GM18909 (cell line): Measurements from ENCODE around the gene CEP95.
"Not testable (repeated sequence)": the region's sequence is repeated elsewhere in the genome, so short reads cannot be mapped to it uniquely, and the experiment has no call there.

ENCODE experiments used
- ATAC-seq: cut with Tn5 transposase; IDR thresholded peaks from one replicate; pipeline ENCODE4 v1.9.1; 2021; ENCODE audit warnings: mild to moderate bottlenecking; ENCODE audit not compliant: unreplicated experiment, poor library complexity

CEP95 gene

DNA sequence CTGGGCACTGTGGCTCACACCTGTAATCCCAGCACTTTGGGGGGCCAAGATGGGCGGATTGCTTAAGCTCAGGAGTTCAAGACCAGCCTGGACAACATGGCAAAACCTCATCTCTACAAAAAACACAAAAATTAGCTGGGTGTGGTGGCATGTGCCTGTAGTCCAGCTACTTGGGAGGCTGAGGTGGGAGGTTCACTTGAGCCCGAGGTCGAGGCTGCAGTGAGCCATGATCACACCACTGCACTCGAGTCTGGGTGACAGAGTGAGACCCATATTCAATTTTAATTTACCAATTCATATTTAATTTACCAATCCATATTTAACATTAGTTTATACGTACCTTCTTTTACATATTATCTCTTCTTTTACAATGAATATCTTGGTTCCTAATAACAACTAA is 11.5 kb upstream of the CEP95 start:
- not testable (repeated sequence) for ATAC-seq

DNA sequence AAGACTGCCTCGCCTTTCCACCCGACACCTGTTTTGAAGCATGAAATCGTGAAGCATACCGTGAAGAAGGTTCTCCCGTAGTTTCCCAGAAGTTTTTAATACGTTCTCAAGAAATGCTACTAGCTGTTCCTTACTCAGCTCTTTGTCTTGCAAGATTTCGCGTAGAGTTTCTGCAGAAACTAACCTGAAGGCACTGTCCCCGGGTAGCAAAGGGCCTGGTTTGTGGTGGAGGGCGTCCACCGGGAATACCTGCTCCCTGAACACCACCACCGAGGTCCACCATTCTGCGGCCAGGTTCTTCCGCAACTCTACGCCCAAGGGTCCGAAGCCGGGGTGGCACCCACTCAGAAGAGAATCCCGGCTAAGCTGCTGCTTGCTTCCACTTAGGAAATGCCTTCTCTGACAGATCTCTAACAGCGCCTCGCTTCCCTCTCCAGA is 10.4 kb upstream of the CEP95 start:
- peak; percentile 3 for ATAC-seq

DNA sequence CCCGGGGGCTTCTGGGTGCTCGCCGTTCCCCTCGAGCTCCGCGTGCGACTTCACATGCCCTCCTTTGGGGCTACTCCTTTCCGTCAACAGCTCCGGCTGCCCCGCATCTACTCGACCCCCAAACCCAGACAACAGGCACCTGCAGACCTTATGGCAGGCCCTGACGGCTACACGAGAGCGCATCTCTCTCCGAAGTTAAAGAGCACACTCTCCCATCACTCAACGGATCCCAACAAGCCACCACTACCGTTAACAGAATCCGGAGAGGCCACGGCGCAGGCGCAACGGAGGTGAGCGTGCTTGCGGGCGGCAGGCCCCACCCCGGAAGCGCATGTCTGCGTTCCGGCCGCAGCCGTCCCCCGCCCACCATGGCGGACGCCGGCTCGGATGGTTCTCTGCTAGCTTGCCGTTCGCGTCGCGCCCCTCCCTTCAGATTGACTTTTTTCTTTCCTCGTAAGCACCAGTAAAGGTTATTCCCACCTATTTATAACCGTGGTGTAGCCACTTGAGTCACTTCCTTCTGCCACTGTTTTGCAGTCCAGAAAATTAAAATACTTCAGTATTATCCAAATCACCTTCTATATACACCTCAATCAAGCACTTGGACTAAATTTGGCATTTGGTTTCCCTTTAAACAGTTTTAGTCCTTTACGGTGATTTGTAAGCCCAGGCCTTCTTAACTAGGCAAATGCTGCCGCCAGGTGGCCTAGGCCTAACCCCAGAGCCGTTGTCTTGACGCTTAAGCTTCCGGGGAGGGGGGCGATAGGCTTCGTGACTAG is 9.8 kb upstream of the CEP95 start, which contains the start of gene POLG2:
POLG2 (minus strand) TSS at position 269 of the 779 bp plus-strand sequence; CDS start at position 183, 86 bp downstream.
- ATAC-seq, result peak; percentile 86

DNA sequence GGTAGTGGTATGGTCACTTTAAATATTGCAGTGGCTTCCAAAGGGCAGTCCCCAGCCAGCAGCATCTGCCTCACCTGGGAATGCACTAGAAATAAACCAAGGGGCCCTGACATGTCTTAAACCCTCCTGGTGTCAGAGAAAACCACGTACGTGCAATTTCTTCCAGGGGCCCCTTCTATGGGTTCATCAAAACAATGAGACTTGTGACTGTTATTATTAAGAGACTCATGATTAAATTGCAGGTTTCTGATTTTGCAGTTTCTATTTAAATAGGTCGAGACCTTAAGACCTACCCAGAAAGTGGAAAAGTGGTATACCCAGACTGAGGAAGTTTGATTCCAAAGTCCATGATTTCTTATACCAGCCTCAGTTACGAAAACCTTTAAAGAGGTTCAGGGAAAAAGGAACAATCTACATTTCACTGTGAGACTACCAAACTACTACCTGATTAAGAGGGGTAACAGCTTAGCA is 9.2 kb upstream of the CEP95 start:
- no peak for ATAC-seq

DNA sequence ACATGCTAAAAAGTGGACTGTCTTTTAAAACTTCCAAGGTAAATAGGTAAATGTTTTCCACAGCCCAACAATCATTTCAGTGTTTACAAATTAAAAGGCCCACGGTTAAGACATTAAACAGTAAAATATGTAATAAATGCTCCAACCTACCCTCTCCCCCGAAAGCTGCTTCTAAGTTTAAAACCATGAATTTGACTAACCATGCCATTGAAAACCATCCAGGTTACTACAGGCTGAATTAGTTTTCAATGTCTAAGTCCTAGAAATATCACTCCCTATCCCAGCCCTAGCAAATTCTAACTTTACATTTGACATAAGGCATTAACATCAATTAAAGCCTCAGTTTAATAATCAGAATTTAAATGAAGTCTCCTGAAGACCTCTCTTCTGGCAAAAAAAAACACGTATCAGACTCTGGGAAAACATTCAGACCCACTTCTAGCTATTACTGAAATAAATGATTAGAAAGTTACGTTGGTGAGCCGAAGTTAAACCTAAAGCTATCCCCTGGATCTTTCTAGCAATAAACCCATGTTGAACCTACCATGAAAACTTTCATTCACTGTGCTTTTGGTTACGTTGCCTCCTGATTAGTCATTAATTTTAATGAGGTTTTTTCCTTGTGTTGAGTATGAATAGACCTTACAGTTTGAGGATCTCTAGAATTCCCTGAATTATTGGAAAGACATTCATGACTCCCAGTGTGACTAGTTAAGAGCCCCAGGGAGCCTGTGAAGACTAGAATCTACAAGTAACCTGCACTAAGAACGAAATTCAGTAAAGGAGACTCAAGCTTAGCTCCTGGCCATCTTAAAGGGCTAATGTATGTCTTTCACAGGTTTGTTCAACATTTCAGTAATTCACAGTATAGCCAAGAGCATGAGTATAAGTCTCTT is 8.2 kb upstream of the CEP95 start:
- ATAC-seq, result no peak

DNA sequence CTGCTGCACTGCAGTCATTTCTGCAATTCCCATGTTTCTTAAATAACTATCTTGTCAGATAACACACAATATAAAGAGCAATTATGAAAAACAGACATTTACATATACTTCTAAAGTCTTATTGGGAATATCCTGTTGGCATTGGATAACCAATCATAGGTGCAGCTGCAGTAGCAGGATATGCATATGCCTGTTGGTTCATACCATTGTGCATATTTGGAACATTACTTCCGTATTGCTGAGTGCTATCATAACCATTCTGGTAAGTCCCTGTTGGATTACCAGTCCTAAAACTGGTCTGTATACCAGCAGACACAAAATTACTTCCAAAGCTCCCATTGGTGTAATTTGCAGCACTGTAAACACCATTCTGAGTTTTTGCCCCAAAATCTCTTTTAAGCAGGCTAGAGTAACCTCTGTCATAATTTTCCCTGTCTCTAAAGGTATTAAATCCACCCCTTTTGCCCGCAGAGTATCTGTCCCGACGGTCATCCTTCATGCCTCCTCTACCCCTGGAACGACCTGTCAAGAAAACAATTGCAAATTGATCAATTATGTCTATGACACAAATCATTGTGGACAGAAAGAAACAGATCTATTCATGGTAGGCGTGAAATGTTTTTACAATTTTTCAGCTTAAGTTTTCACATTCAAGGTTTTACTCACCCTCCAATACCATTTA is 6.8 kb upstream of the CEP95 start:
- no peak for ATAC-seq

DNA sequence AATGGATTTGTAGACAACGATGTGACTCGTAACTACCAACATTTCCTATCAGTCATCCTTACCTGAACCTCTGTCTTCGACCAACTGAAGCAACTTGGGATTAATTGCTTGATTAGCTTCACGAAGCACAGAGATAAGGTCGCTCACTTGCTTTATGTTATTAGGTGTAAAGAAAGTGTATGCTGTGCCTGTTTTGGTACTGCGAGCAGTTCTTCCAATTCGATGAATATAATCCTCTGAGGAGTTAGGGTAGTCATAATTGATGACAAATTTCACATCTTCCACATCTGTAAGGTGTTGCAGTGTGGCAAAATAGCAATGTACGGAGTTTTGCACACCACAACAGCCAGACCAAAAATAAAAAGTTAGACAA is 6.3 kb upstream of the CEP95 start:
- ATAC-seq, result no peak

DNA sequence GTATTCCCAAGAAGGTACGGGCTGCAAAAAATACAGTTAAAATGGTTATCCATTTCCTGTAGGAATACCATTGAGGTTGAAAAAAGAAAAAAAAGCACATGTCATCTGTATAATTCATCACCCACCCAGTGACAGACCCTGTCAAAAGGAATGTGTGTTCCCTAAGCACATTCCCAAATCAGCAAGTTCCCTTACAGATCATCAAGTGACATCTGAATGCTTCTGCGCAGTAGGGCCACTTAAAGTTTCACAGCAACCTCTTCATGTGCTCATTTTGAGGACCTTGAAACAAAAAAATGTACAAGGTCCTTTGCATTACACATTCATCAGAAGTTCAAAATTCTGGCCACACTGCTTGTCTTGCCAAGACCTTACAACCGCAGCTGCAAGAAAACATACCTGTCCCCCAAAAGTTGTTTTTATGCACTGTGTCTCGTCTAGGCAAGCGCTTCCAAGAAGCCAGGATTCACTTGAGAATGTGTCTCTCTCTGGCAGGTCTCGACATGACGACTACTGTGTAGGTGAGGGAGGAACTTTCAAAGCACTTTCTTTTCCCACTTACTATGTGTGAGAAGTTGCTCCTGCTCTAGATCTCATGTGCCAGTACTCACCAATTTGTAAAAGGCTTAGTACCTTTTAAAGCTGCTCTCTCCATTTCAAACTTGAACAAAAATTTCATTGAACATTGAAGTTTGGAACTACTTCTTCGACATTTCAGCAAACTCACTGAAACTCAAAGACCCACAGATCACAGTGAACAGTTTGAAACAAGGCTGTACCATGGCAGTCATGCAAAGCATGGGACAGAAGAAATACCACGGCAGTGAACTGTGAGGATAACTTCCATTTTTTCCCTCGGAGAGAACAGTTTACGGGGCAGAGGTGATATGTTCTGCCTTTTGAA is 5.7 kb upstream of the CEP95 start:
- no peak for ATAC-seq

DNA sequence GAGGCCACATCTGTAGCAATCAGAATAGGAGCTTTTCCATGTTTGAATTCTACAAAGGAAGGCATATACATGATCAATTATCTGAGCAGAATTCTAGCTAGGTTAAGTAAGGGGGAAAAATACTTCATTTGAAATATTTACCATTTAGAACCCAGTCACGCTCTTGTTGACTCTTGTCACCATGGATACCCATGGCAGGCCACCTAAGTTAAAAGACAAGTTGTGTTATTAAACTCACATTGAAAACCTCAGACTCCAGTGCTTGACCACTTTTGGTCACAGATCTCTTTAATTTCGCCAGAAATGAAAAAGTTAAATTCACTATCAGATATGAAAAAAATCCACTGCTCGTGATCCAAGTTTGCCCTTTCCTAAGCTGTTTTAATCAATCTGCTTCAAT is 4.8 kb upstream of the CEP95 start:
- ATAC-seq, result no peak

DNA sequence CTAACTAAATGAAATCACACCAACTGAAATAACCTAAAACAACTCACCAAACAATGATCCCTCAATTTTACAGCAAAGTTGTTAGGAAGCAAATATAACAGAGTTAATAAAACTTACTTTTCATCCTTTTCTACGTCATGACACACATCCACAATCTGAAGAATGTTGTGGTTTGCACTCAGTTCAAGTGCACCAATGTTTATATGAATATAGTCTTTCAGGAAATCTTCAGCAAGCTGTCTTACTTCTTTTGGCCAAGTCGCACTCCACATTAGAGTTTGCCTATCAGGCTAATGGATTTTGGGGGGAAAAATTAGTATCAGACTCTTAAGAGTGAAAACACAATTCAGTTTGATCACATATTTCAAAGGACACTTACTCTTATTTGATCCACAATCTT is 4.0 kb upstream of the CEP95 start:
- no peak for ATAC-seq

DNA sequence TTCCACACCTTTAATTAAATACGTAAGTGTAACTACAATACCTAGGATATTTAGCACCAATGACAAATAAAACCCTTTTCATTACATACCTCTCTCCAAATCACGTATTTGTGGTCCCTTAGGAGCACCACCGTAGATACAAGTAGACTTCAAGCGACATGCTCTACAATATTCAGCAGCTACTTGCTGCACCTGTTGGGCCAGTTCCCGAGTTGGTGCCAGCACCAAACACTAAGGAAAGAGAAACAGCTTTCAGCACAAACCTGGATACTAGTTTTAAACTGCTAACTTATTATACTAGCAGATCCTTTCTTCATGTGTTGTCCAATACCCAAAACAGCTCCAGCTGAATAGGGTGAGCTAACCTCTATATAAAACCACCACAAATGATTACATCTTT is 3.4 kb upstream of the CEP95 start:
- no peak for ATAC-seq

DNA sequence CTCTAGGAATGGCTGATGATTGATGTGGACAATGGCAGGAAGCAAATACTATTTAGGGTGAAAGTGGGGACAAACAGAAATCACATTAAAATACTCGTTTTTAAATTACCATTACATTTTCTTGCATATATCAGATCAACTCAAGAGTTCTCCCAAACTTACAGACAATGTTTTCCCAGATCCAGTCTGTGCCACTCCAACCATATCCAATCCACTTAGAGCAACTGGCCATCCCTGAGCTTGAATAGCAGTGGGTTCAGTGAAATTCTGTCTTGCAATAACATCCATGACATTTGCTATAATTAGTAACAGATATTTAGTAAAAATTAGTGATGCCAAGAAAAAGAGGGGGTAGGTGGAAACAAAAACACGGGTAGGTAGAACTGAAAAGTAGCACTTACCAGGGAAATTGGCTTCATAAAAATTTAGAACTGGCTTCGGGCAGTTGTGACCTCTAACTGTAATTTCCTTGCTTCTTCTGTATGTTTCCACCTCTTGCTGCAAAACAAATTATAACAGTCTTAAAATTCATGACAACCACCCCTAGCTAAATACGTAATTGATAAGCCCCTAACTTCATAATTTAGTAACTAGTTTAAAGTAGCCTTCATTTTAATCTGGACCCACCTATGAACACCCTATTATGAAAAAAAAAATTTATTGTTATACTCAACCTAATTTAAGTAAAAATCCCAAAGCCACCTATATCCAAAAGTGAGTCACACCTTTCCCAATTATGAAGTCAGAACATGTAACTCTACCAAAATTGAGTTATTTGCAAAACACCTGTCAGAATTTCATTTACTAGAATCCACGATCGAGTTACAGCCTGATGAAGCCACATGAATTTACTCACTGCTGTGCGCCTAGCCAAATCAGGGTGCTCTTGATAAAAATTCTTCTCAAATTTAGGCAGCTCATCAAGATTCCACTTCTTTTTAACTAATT is 2.7 kb upstream of the CEP95 start:
- ATAC-seq, result no peak

DNA sequence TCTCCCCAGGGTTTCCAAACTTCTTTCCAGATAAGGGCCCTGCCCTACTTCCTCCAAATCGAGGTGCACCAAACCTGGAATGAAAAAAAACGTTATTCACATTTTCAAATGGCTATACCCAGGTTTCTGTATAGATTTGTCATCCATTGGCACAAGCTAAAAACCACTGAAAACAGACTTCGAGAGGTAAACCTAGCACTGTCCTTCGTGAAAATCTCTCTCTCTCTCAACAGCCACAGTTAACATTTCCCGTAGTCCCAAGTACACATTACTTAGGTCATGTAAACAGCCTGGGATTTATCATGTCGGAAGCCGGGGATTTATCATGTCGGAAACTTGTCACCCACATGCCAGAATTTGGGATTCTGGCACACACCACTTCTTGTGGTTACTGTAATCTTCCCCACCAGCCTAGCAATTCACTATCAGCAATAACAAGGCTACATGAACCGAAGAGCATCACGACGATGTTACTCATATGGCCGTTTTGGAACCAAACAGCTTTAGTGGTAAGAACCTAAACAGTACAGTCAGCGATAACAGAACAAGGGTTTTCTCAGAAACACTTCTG is 1.9 kb upstream of the CEP95 start:
- no peak for ATAC-seq

DNA sequence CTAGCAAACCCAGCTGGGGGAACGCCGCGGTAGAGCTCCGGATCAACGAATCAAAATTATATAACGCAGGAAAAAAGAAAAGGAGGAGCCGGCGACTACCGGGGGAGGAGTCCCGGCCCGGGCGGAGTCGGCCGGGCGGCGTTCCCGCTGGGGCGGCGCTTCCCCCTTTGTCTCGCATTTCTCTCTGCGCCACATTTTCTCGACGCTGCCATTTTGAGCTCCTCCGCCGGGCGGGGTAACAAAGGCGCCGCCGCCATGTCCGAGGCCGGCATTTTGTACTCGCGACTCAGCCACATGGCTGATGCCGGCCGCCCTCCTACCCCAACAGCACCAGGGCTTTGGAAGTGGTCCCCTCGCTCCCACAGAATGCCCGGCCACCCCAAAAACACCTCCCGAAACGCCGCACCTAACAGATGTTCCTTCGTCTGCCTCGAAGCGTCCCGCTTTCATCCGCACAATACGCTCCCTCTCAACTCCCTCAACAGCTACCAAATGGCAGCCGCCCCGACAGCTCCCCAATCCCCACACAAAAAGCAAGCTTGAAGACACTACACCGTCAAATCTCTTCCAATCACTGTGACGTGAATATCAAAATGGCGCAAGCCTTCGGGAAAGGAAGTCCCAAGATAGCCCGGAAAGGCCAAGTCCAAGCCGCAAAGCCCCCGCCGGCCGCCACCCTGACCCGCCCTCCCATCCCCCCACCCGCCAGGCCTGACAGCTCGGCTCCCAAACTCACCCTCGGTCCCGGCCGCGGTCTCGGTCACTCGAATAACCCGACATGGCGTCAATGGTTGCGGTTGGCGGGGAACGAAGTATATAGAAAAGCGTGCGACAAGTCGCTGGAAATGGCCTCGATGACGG is 1.2 kb upstream of the CEP95 start:
- peak; percentile 26 for ATAC-seq

DNA sequence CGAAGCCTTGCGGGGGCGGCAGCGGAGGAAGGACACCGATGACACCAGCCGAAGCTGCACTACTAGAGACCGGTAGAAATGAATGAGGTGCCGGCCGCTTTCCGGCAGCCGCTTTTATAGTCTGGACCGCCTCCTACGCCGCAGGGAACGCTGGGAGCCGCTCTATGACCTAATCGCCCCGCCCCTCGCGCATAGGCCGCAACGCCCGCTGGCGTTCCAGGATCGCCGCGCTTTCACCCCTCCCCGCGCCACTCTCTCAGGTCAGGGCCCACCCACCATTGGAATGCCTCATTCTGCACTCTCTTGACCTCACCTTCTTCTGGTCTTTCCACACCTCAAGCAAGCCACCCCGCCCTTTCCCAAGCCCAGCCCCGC is 589 bp upstream of the CEP95 start, which contains the start of gene DDX5:
DDX5 (minus strand) TSS at position 89 of the 375 bp plus-strand sequence. CDS start 170 bp downstream, outside the sequence.
- ATAC-seq, result peak; percentile 67

DNA sequence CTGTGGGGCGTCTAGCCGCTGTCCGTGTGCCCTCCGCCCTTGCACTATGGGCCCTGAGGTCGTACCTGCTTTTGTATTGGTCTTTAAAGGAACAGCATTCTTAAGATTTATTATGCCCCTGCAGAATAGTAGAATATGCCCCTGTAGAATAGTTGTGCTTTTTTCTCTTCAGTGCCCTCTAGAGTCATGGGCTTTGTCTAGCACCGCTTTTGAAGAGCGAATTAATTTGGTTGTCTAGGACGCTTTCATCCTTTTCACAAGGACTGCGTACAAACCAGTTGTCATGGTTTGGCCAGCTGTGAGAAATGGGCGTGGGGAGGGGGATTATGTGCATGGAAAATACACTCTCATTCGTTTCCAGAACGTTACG is 621 bp downstream of the CEP95 start:
- peak; percentile 23 for ATAC-seq

DNA sequence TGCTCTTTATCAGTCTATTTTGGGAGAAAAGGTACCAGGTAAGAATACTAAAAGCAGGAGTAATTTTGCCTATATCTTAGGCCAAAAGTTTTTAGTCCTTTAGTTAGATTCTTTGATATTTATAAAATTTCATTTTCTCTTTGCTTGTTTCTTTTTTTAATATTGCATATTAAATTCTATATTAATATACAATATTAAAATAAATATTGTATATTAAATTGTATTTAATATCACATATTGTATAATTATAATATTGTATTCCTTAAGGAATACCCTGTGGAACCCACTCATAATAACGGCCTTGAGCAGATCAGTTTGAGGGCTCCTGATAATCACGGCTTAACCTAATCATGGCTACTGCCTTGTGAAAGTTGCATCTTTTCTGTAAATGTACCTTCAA is 1.9 kb downstream of the CEP95 start:
- no peak for ATAC-seq
